ENCODE results near the gene GOLGA8M.
"Not testable (repeated sequence)": the region's sequence is repeated elsewhere in the genome, so short reads cannot be mapped to it uniquely, and the experiment has no call there.

Gene GOLGA8M

GRCh38 chr15:28655329-28656017 is 56.7 kb downstream of the GOLGA8M start:
- not testable (repeated sequence) for DNase-seq

GRCh38 chr15:28654194-28654593 is 58.0 kb downstream of the GOLGA8M start:
- DNase-seq: not testable (repeated sequence)

- not testable (repeated sequence) for DNase-seq
Observed at GRCh38 chr15:28652538-28652937, 59.7 kb downstream of the GOLGA8M start.
